ENCODE data around the gene PGAM1.
"Not testable (repeated sequence)": the region's sequence is repeated elsewhere in the genome, so short reads cannot be mapped to it uniquely, and the experiment has no call there.

PGAM1 gene

DNA sequence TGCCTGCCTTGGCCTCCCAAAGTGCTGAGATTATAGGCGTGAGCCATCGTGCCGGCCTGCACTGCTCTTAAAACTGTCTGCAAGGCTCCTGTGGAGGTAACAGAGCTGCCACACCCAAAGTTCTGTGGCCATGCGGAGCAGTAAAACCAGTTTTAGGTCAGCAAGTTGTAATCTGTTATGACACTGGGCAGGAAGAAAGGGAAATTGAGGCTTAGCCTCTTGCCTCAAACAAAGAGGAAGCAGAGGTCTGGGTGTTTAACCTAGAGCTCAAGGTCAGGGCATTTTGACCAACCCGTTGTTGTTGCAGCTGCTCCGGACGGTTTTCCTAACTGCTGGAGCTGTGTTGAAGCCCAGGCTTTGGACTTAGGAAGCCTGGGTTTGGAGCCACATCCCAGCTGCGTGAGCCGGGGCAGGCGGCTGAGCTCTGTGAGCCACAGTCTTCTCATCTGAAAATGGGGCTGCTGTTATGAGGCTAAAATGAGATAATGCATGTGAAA is 17.4 kb upstream of the PGAM1 start:
- DNase-seq, result no peak

- DNase-seq, result no peak
Observed at GRCh38 chr10:97411406-97411805, 14.6 kb upstream of the PGAM1 start.

- peak in 1 of 2 donors; percentile 27 for DNase-seq
Observed at GRCh38 chr10:97412891-97413304, 13.1 kb upstream of the PGAM1 start.

DNA sequence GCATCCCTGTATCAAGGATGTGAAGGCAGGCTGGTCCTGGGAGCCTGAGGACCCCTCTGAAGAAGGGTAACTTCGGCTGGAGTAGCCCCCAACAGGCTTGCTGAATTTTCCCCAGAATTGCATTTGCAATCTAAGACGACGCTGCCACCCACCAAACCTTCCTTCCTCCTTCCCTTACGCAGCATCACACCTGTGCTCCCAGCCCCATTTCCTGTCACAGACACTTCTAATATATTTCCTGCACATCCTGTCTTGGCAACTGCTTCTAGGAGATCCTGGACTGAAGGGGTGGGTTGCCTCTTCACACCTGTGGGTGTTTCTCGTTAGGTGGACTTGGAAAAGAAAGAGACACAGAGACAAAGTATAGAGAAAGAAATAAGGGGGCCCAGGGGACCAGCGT is 9.4 kb upstream of the PGAM1 start:
- no peak for DNase-seq

- DNase-seq, result not testable (repeated sequence)
Observed at GRCh38 chr10:97423757-97424098, 2.3 kb upstream of the PGAM1 start.

- peak in 1 of 2 donors; percentile 29 for DNase-seq
Observed at GRCh38 chr10:97426776-97427570, 982 bp downstream of the PGAM1 start.

GRCh38 chr10:97427571-97428179 is 1.7 kb downstream of the PGAM1 start:
- peak; percentile 39 to 41 for DNase-seq

DNA sequence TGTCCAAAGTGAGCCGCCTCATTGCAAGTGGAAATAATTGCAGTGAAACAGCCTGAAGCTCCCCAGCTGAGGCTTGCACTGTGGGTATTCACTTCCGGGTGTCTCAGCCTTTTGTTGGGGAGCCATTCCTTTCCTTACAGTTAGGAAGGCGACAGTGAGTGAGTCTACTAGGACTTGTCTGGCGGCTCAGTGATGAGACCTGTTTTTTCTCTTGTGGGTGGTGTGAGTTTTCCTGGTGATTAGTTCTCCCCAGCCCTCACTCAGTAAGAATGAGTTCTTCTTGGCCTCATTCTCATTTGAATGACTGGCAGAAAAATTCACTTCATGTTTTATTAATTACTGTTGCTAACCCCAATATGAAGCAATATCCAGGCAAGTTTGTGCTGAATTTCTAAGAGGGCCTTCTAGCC is 2.6 kb downstream of the PGAM1 start:
- peak; percentile 54 to 58 for DNase-seq

- no peak for DNase-seq
Observed at GRCh38 chr10:97434055-97434454, 8.1 kb downstream of the PGAM1 start.

GRCh38 chr10:97434557-97434956 is 8.6 kb downstream of the PGAM1 start:
- DNase-seq, result no peak

- no peak for DNase-seq
Observed at GRCh38 chr10:97435211-97435610, 9.2 kb downstream of the PGAM1 start.

DNA sequence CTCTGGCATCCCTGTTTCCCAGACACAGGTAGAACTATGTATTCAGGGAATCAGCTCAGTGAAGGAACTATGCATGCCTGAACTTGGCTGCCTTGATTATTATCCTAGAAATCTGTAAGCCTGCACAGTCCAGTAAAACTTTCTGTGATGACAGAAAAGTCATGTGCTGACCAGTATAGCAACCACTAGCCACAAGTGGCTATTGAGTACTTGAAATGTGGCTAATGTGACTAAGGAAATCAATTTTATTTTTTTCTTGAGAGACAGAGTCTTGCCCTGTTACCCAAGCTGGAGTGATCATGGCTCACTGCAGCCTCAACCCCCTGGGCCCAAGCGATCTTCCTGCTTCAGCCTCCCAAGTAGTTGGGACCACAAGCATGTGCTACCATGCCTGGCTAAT is 16.3 kb downstream of the PGAM1 start:
- DNase-seq, result no peak

- DNase-seq, result no peak
Observed at GRCh38 chr10:97444212-97444611, 18.2 kb downstream of the PGAM1 start.

GRCh38 chr10:97445357-97445721 is 19.3 kb downstream of the PGAM1 start:
- DNase-seq, result no peak

DNA sequence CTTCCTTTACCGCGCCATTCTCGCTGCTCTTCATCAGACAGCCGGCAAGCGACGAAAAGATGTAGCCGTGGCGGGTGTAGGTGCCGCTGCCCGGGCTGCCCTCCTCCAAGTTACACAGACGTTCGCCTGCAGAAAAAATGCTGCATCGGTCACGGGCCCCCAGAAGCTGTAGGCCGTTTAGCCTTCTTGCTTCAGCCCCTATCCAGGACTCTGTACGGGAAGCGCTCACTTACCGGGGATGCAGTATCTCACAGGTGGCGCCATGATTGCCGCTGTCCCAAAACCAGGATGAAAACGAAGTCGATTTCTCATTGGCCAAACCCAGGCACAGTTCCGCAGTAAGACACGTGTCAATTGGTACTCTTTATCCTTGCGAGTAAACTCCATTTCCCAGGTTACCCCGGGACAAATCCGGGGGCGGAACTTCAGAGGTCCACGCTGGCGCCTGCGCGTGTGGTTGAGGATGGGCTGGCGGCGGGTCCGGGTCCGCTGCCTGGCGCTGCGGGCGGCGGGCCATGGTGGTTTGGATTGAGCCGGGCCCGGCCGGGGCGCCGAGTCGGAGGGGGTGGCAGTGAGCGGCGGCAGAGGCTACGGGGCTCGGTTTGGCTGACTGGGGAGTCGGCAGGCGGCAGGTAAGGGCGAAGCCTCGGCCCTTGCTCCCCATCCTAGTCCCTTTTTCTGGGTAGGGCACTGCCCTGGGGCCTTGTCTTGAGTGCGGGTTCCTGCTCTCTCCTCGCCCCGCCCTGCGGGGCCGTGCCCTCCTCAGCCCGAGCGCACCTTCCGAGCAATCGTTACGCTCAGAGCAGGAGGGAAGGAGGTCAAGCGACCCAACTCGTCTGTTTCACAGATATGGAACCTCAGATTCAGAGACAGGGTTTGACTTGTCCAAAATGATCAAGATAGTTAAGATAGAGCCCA is 20.0 kb downstream of the PGAM1 start, which contains the start of the genes EXOSC1 and ZDHHC16:
Gene EXOSC1 (minus strand): TSS at position 285 of the 918 bp plus-strand sequence. CDS start 21 bp downstream, at position 264.
Gene ZDHHC16 (plus strand): TSS at position 454 of the 918 bp plus-strand sequence. CDS start 5,501 bp downstream, outside the sequence.
- peak; percentile 91 to 92 for DNase-seq

DNA sequence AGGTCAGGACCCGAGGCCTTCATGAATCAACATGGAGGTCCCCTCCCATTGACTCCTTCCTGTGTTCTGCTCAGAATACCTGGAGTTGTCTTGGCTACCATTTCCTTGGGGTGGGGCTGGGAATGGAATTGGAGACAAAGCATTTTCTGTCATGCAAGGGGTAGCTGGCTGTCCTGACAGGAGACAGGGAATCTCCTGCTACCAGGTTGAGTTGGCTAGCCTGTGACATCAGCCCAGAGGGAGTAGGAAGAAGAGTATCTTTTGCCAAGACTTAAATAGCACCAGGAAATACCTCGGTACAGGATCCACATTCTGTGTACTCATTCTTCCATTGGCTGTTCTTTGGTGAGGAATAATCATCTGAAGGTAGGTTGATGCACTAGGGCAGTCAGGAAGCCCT is 24.8 kb downstream of the PGAM1 start:
- no peak for DNase-seq

GRCh38 chr10:97451605-97452004 is 25.6 kb downstream of the PGAM1 start:
- DNase-seq, result no peak

GRCh38 chr10:97452352-97452751 is 26.4 kb downstream of the PGAM1 start:
- DNase-seq, result no peak

- peak; percentile 58 to 62 for DNase-seq
Observed at GRCh38 chr10:97454330-97455036, 28.5 kb downstream of the PGAM1 start.

GRCh38 chr10:97456034-97456685 is 30.2 kb downstream of the PGAM1 start:
- DNase-seq, result no peak

GRCh38 chr10:97456686-97457065 is 30.7 kb downstream of the PGAM1 start:
- no peak for DNase-seq

DNA sequence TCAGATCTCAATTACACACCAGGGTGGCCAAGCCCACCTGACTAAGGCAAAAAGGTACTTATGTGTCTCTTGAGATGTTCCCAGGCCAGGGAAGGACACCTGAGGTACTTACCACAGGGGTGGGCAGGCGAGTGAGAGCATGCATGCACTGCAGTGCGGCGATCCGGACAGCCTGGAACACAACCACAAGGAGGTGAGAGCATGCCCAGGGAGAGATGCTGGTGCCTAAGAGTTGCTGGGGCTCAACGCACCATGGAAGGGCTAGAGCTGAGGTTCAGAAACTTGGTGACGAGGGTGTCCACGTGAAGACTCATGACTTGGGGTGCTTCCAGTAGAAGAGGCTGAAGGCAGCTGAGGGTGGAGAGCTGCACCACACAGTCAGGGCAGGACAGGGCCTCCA is 33.1 kb downstream of the PGAM1 start:
- DNase-seq, result no peak

All from activated CD4-positive, alpha-beta T cell treated with anti-CD3 and anti-CD28 coated beads for 4 hours (primary cell).